HepG2 (cell line): Measurements from ENCODE around the gene SRRT. TPM values are rescaled to one million over a fixed set of nuclear protein-coding genes. Genes with fewer than 3 reads are reported as not detected.

Experiments used
- ATAC-seq: fragments of 200-7000 bp; cut with Tn5 transposase; 3 replicates; pipeline ENCODE4 v1.9.1; 2020; ENCODE audit warnings: mild to moderate bottlenecking, moderate library complexity
- BruUV-seq: library from RNA; stranded (reverse); fragments of 400-500 nt; replicated peaks from 2 replicates; lab custom pipeline; 2021; lab: Mats Ljungman, UMichigan
- CTCF ChIA-PET: fragments of 300-600 bp; formaldehyde crosslinking; extraction: SDS; loops from one replicate; lab custom pipeline; 2021; ENCODE audit warnings: low total read pairs, inconsistent platforms, low intra/inter-chr PET ratio; lab: Yijun Ruan, JAX
- POLR2A ChIA-PET: fragments of 350-600 bp; sonication (Branson Sonifier 250); formaldehyde crosslinking; loops from one replicate; lab custom pipeline; 2020; ENCODE audit warnings: antibody characterized with exemption, inconsistent platforms; lab: Yijun Ruan, JAX
- DNase-seq: peaks from one replicate; pipeline ENCODE4 v3.0.0-alpha.2; 2015; ENCODE audit warnings: low spot score
- FAIRE-seq: peaks from 3 replicates; lab custom pipeline; 2011; peaks lifted over from hg19 to GRCh38; lab: Jason Lieb, UNC
- H2AFZ ChIP-seq: one replicate; pipeline ENCODE4 v1.6.1; 2011; ENCODE audit warnings: low read length, inconsistent platforms
- H3K27ac ChIP-seq: fragments of 300-600 bp; 3 replicates; pipeline ENCODE4 v1.8.0; 2011; ENCODE audit warnings: mixed run types, mild to moderate bottlenecking, mixed read lengths, low read length, inconsistent platforms; ENCODE audit not compliant: insufficient read depth; ENCODE audit errors: extremely low read length
- H3K27me3 ChIP-seq, 2 experiments: fragments of 200-600 bp in 1 of 2; 2 replicates in 1 of 2; 3 replicates in 1 of 2; pipeline versions ENCODE4 v1.6.0 to v1.8.0; 2011; ENCODE audit warnings: low read length in 2 of 2, mild to moderate bottlenecking in 2 of 2, moderate library complexity in 2 of 2, inconsistent platforms in 1 of 2; ENCODE audit not compliant: insufficient read depth in 2 of 2, control insufficient read depth in 1 of 2
- H3K36me3 ChIP-seq, 2 experiments: fragments of 200-600 bp in 1 of 2; replicated peaks in 1 of 2; 2 replicates in 1 of 2; 3 replicates in 1 of 2; pipeline versions ENCODE4 v1.5.1 to v1.8.0; 2011; ENCODE audit warnings: low read length in 2 of 2, inconsistent platforms in 1 of 2; ENCODE audit not compliant: insufficient read depth in 2 of 2, control insufficient read depth in 1 of 2
- H3K4me1 ChIP-seq: 2 replicates; pipeline ENCODE4 v1.5.1; 2012; ENCODE audit warnings: low read length, inconsistent platforms; ENCODE audit not compliant: insufficient read depth
- H3K4me2 ChIP-seq: 2 replicates; pipeline ENCODE4 v1.6.0; 2011; ENCODE audit warnings: low read depth, low read length, inconsistent platforms
- H3K4me3 ChIP-seq, 3 experiments: fragments of 200-600 bp in 1 of 3; sonication (generic), shearing (Covaris generic) in 1 of 3; replicated peaks in 1 of 3; 2 replicates each; pipeline ENCODE4 v1.5.1; 2011 to 2016; ENCODE audit warnings: low read length in 3 of 3, inconsistent platforms in 2 of 3, low read depth in 2 of 3, mild to moderate bottlenecking in 2 of 3, control low read depth in 1 of 3, mixed read lengths in 1 of 3; ENCODE audit not compliant: insufficient read depth in 1 of 3
- H3K79me2 ChIP-seq: one replicate; pipeline ENCODE4 v1.6.1; 2011; ENCODE audit warnings: low read length, inconsistent platforms; ENCODE audit not compliant: insufficient read depth
- H3K9ac ChIP-seq: 2 replicates; pipeline ENCODE4 v1.6.0; 2011; ENCODE audit warnings: mild to moderate bottlenecking, low read depth, low read length, inconsistent platforms; ENCODE audit not compliant: insufficient read depth
- H3K9me3 ChIP-seq: 2 replicates; pipeline ENCODE4 v1.5.1; 2012; ENCODE audit warnings: mild to moderate bottlenecking, low read length
- H4K20me1 ChIP-seq: 2 replicates; pipeline ENCODE4 v1.6.0; 2011; ENCODE audit warnings: inconsistent platforms, mild to moderate bottlenecking, low read length, moderate library complexity; ENCODE audit not compliant: insufficient read depth
- CBX5 ChIP-seq: sonication (generic); formaldehyde crosslinking; IDR thresholded peaks from 2 replicates; pipeline ENCODE4 v1.4.0; 2020; ENCODE audit warnings: missing genetic modification reagents, borderline replicate concordance
- ETV6 ChIP-seq: sonication (generic); formaldehyde crosslinking; conservative IDR thresholded peaks from 2 replicates; pipeline ENCODE4 v1.4.0; 2020; ENCODE audit warnings: missing genetic modification reagents
- FOXA1 ChIP-seq, 2 experiments: fragments of 450-650 bp in 1 of 2; sonication (generic) in 1 of 2; formaldehyde crosslinking in 1 of 2; IDR thresholded peaks; 2 replicates each; pipeline versions ENCODE4 v1.4.0 to v1.6.1; 2016 to 2020; ENCODE audit warnings: missing genetic modification reagents in 1 of 2
- FOXK2 ChIP-seq: fragments of 450-650 bp; IDR thresholded peaks from 2 replicates; pipeline ENCODE4 v1.6.1; 2016
- KDM5A ChIP-seq: fragments of 200-600 bp; sonication (generic); IDR thresholded peaks from 2 replicates; pipeline ENCODE4 v1.7.0; 2018; ENCODE audit warnings: antibody characterized with exemption, mild to moderate bottlenecking, low read length, borderline replicate concordance
- PHB2 ChIP-seq: fragments of 450-650 bp; IDR thresholded peaks from 2 replicates; pipeline ENCODE4 v1.6.1; 2018; ENCODE audit not compliant: partially characterized antibody
- SOX6 ChIP-seq, 2 experiments: fragments of 450-650 bp in 1 of 2; sonication (generic) in 1 of 2; formaldehyde crosslinking in 1 of 2; IDR thresholded peaks; 2 replicates each; pipeline versions ENCODE4 v1.4.0 to v1.6.1; 2017 to 2020; ENCODE audit warnings: antibody characterized with exemption in 1 of 2, mild to moderate bottlenecking in 1 of 2, missing genetic modification reagents in 1 of 2
- ZNF234 ChIP-seq: sonication (generic); formaldehyde crosslinking; conservative IDR thresholded peaks from 2 replicates; pipeline ENCODE4 v1.5.1; 2020; ENCODE audit warnings: mild to moderate bottlenecking, missing genetic modification reagents
- ZNF720 ChIP-seq: sonication (generic); formaldehyde crosslinking; IDR thresholded peaks from 2 replicates; pipeline ENCODE4 v1.4.0; 2020; ENCODE audit warnings: missing genetic modification reagents
- ZSCAN31 ChIP-seq: sonication (generic); formaldehyde crosslinking; IDR thresholded peaks from 2 replicates; pipeline ENCODE4 v1.5.0; 2020; ENCODE audit warnings: low read depth, mild to moderate bottlenecking, missing genetic modification reagents
- ZSCAN9 ChIP-seq: IDR thresholded peaks from 2 replicates; pipeline ENCODE4 v1.6.1; 2016; ENCODE audit warnings: borderline replicate concordance
- WGBS: methylation state at CpG from one replicate; pipeline ENCODE4 v1.1.6; 2017; ENCODE audit warnings: low lambda C conversion rate; 5-methylcytosine and 5-hydroxymethylcytosine counted together
- in situ Hi-C: cut with HindIII; loops from 2 replicates; pipeline ENCODE4 v1.10.0; 2017; ENCODE audit warnings: low pct_unique_long_range_greater_than_20kb; ENCODE audit not compliant: extremely low pct_ligation_motif_present
- intact Hi-C: fragments of 100-400 bp; cut with micrococcal nuclease; formaldehyde crosslinking; loops from one replicate; pipeline ENCODE4 v1.10.0; 2022; ENCODE audit not compliant: unreplicated experiment
- polyA plus RNA-seq, 8 experiments: library from polyadenylated mRNA; depleted of rRNA in 3 of 8; stranded (reverse) in 7 of 8; unstranded in 1 of 8; fragments of >200 nt; fragmentation: Illumina TruSeq in 4 of 8; extraction: Trizol in 4 of 8; gene quantifications; 2 replicates each; pipeline versions ENCODE4 v1.2.1 to v1.2.3, GENCODE V29; 2011 to 2016; ENCODE audit warnings: low read depth in 4 of 8, missing spikeins in 1 of 8, mixed read lengths in 1 of 8; ENCODE audit not compliant: insufficient read depth in 1 of 8
- total RNA-seq, 5 experiments: library from RNA; depleted of rRNA; stranded (reverse); fragments of >200 nt; fragmentation: Illumina TruSeq; extraction: Trizol; gene quantifications; 2 replicates each; pipeline ENCODE4 v1.2.3, GENCODE V29; 2016; ENCODE audit warnings: low read depth in 1 of 5
- TF ChIP-seq, protein P1 (sequence below): sonication (generic); formaldehyde crosslinking; IDR thresholded peaks from 2 replicates; pipeline ENCODE4 v1.4.0; 2020; ENCODE audit warnings: missing genetic modification reagents, mild to moderate bottlenecking, borderline replicate concordance
- TF ChIP-seq, protein P2 (sequence below): IDR thresholded peaks from 2 replicates; pipeline ENCODE4 v1.6.1; 2016; ENCODE audit warnings: mild to moderate bottlenecking
- TF ChIP-seq, protein P3 (sequence below): IDR thresholded peaks from 2 replicates; pipeline ENCODE4 v1.6.1; 2016; ENCODE audit warnings: low read depth, control low read depth

SRRT gene
- total and polyA plus RNA-seq, 2 of the 13 experiments (the other 11 are each of a cell fraction or from before 2014, with no cell fraction given) = 26.2 to 106 TPM

DNA sequence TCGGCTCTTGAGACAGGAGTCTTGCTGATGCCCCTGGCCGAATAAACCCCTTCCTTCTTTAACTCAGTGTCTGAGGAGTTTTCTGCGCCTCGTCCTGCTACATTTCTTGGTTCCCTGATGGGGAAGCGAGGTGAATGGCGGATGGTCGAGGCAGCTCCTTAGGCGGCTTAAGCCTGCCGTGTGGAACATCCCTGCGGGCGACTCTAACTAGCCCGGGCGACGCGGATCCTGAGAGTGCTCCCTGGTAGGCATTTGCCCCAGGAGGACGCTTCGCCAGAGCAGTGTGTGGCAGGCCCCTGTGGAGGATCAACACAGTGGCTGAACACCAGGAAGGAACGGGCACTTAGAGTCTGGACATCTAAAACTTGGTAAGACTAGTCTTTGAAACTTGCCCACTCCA lies 35.5 kb upstream of the SRRT start:
- Histone ChIP-seq H3K4me3 (no peak overlapping the region), H3K4me1 (peaks cover 32% of the 10 kb centered on the region), H3K9me3 (no peaks in the 10 kb centered on the region), H3K36me3 (no peaks in the 10 kb centered on the region), H2AFZ (no peak overlapping the region), H3K27ac (no peak overlapping the region), H3K79me2 (no peaks in the 10 kb centered on the region), H3K27me3 (no peaks in the 10 kb centered on the region)
- no peak for FAIRE-seq
- in situ Hi-C loops (no loop called here), intact Hi-C loops (no loop called here)
- ATAC-seq = no peak
- ChIA-PET POLR2A (no interaction called here), CTCF (no interaction called here)
- BruUV-seq = no TSS peak
- TF ChIP-seq ETV6 (CRISPR knock-in tag) (no peak), FOXK2 (no peak)
- TF ChIP-seq, all 625 proteins: peak for 0
- WGBS = 98% methylated on average over 18 of the region's 18 CpGs
- no peak for DNase-seq
- Histone ChIP-seq H3K9ac (no peak overlapping the region), H4K20me1 (no peaks in the 10 kb centered on the region), H3K4me2 (no peak overlapping the region)

DNA sequence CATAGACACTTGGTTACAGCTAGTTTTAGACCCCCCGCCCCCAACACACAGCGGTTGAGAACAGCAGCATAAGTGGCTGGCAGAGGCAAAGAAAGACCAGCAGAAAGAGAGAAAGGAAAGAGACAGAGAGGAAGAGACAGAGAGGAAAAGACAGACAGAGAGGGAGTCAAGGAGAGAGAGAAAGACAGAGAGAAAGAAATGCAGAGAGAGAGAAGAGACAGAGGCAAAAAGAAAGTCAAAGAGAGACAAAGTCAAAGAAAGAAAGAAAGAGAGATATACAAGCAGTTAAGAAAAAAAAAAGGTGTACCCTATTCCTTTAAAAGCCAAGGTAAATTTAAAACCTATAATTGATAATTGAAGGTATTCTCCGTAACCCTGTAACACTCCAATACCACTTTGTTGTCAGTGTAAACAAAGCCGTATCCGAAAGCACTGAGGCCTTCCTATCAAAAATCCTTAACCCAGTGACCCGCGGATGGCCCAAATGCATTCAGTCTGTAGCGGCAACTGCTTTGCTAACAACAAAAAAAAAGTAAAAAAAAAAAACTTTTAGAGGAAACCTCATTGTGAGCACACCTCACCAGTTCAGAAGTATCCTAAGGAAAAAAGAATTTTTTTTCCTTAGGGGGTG lies 34.3 kb upstream of the SRRT start:
- FAIRE-seq (no peak), DNase-seq (peak; percentile 28), ATAC-seq (no peak)
- no peak overlapping the region; a peak in 2 of 6 replicates for H3K4me3 ChIP-seq
- no peaks in the 10 kb centered on the region for H4K20me1 ChIP-seq
- peak overlapping the region; percentile 44 for H3K4me2 ChIP-seq
- H3K4me1 ChIP-seq = peaks cover 27% of the 10 kb centered on the region
- intact Hi-C loops (no loop called here), in situ Hi-C loops (no loop called here)
- WGBS = 22% methylated on average over 8 of the region's 8 CpGs
- H3K9ac ChIP-seq = 0 out of 2 replicates have a peak overlapping the region, but pooled peaks have one; percentile 5
- H3K27ac ChIP-seq = no peak overlapping the region
- no TSS peak for BruUV-seq
- H3K79me2 ChIP-seq = no peaks in the 10 kb centered on the region
- ChIA-PET POLR2A (no interaction called here), CTCF (no interaction called here)
- H3K9me3 ChIP-seq = no peaks in the 10 kb centered on the region
- H2AFZ ChIP-seq = no peak overlapping the region
- H3K27me3 ChIP-seq = no peaks in the 10 kb centered on the region
- no peaks in the 10 kb centered on the region for H3K36me3 ChIP-seq
- TF ChIP-seq ZNF720 = no peak
- TF ChIP-seq, protein P1, sequence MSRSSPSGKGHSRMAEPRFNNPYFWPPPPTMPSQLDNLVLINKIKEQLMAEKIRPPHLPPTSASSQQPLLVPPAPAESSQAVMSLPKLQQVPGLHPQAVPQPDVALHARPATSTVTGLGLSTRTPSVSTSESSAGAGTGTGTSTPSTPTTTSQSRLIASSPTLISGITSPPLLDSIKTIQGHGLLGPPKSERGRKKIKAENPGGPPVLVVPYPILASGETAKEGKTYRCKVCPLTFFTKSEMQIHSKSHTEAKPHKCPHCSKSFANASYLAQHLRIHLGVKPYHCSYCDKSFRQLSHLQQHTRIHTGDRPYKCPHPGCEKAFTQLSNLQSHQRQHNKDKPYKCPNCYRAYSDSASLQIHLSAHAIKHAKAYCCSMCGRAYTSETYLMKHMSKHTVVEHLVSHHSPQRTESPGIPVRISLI (CRISPR knock-in tag) = 0 out of 2 replicates have a peak, but pooled peaks have one; percentile 46
- no peak for TF ChIP-seq FOXA1 (IDR thresholded peaks at IDR 0.05)
- peak; percentile 50; the same call in 1 of the 2 replicates for TF ChIP-seq FOXA1 (CRISPR knock-in tag; IDR thresholded peaks at IDR 0.05)
- TF ChIP-seq SOX6 (IDR thresholded peaks at IDR 0.05) = no peak
- TF ChIP-seq SOX6 (CRISPR knock-in tag; IDR thresholded peaks at IDR 0.05) = 0 out of 2 replicates have a peak, but pooled peaks have one; percentile 10
- no peak for TF ChIP-seq ZSCAN9 (CRISPR knock-in tag)
- TF ChIP-seq ZNF234 (CRISPR knock-in tag) = no peak
- no peak for TF ChIP-seq KDM5A
- no peak for TF ChIP-seq PHB2
- TF ChIP-seq ZSCAN31 = no peak
- TF ChIP-seq, protein P2, sequence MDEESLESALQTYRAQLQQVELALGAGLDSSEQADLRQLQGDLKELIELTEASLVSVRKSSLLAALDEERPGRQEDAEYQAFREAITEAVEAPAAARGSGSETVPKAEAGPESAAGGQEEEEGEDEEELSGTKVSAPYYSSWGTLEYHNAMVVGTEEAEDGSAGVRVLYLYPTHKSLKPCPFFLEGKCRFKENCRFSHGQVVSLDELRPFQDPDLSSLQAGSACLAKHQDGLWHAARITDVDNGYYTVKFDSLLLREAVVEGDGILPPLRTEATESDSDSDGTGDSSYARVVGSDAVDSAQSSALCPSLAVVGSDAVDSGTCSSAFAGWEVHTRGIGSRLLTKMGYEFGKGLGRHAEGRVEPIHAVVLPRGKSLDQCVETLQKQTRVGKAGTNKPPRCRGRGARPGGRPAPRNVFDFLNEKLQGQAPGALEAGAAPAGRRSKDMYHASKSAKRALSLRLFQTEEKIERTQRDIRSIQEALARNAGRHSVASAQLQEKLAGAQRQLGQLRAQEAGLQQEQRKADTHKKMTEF = 0 out of 2 replicates have a peak, but pooled peaks have one; percentile 23
- TF ChIP-seq CBX5 (CRISPR knock-in tag) = no peak
- TF ChIP-seq, protein P3, sequence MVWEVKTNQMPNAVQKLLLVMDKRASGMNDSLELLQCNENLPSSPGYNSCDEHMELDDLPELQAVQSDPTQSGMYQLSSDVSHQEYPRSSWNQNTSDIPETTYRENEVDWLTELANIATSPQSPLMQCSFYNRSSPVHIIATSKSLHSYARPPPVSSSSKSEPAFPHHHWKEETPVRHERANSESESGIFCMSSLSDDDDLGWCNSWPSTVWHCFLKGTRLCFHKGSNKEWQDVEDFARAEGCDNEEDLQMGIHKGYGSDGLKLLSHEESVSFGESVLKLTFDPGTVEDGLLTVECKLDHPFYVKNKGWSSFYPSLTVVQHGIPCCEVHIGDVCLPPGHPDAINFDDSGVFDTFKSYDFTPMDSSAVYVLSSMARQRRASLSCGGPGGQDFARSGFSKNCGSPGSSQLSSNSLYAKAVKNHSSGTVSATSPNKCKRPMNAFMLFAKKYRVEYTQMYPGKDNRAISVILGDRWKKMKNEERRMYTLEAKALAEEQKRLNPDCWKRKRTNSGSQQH (CRISPR knock-in tag) = no peak
